Chondrocyte (in vitro differentiated cells): ENCODE results near the gene KCNK5. TPM values are rescaled to one million over a fixed set of nuclear protein-coding genes. Genes with fewer than 3 reads are reported as not detected.
A peak's percentile ranks its signal among the peaks of the same experiment; 100 is the strongest.

Experiments used
- DNase-seq: peaks from one replicate; pipeline ENCODE4 v3.0.0; 2021; ENCODE audit warnings: mixed read lengths, low spot score
- H3K27ac Mint-ChIP-seq: one replicate; pipeline ENCODE4 v1.8.0; 2021; ENCODE audit warnings: mild to moderate bottlenecking, moderate library complexity, mixed read lengths; ENCODE audit not compliant: unreplicated experiment
- H3K27me3 Mint-ChIP-seq: 2 replicates; pipeline ENCODE4 v1.8.0; 2021; ENCODE audit warnings: low read depth, mixed read lengths
- H3K36me3 Mint-ChIP-seq: 2 replicates; pipeline ENCODE4 v1.8.0; 2021; ENCODE audit warnings: low read depth, mixed read lengths
- H3K4me1 Mint-ChIP-seq: 2 replicates; pipeline ENCODE4 v1.8.0; 2021; ENCODE audit warnings: low read depth, mild to moderate bottlenecking, mixed read lengths
- H3K4me3 Mint-ChIP-seq: one replicate; pipeline ENCODE4 v1.8.0; 2021; ENCODE audit warnings: mild to moderate bottlenecking, moderate library complexity, mixed read lengths; ENCODE audit not compliant: unreplicated experiment
- H3K9me3 Mint-ChIP-seq: 2 replicates; pipeline ENCODE4 v1.8.0; 2021; ENCODE audit warnings: low read depth, mixed read lengths
- total RNA-seq: library from RNA; stranded (reverse); gene quantifications from 3 replicates; pipeline ENCODE4 v1.2.1, GENCODE V29; 2021
- TF ChIP-seq, protein P1 (sequence below): fragments of 200-600 bp; sonication (generic); IDR thresholded peaks from 2 replicates; pipeline ENCODE4 v1.5.0; 2021; ENCODE audit warnings: antibody characterized with exemption, mild to moderate bottlenecking, moderate library complexity

Gene KCNK5
- total RNA-seq, 1 donor from 2014 or later: not detected

DNA sequence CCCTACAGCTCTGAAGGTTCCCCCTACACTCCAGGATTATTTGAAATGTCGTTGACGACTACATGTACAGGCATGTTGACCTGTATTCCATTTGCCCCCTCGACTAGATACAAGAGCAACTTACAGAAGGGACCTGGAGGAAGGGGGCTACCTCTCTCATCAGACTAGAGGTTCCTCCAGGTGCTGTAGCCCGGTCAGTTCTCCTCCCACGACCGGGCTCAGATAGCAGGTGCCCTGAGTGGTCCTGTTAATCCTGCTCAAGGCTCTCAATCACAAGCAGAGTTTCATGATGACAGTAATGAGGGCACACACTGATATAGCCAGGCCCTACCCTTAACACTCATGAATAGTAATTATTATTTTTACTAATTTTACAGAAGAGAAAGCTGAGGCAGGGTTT is 36.5 kb downstream of the KCNK5 start:
- no peaks in the 10 kb centered on the region for H3K36me3 Mint-ChIP-seq
- H3K4me1 Mint-ChIP-seq: no peaks in the 10 kb centered on the region

DNA sequence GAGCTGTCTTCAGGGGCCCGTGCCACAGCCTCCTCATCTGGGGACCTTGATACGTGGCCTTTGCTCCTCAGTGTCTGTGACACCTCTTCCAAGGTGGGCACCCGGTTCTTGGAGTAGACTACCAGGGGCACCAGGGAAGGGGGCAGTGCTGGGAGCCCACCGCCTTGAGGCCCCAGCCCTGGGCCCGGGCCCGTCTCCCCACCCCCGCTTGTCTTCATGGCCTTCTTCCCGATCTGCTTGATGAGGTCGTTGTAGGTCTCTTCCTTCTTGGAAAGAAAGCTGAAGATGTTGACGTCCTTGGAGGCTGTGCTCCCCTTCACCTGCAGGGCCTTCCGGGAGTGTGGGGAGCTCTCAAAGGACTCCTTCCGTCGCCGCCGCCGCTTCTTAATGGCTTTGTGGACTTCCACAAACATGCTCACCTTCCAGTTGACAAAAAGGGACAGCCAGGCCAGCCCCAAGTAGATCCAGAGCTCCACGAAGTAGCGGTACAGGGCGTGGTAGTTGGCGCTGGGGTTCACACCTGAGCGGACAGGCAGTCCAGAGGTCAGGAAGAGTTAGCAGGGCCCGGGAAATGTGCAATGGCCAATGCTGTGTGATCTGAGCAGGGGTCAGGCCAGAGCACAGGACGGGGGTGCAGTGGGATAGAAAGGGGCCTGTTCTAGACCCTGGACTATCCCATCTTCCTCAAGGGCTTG is 37.9 kb downstream of the KCNK5 start:
- TF ChIP-seq, protein P1, sequence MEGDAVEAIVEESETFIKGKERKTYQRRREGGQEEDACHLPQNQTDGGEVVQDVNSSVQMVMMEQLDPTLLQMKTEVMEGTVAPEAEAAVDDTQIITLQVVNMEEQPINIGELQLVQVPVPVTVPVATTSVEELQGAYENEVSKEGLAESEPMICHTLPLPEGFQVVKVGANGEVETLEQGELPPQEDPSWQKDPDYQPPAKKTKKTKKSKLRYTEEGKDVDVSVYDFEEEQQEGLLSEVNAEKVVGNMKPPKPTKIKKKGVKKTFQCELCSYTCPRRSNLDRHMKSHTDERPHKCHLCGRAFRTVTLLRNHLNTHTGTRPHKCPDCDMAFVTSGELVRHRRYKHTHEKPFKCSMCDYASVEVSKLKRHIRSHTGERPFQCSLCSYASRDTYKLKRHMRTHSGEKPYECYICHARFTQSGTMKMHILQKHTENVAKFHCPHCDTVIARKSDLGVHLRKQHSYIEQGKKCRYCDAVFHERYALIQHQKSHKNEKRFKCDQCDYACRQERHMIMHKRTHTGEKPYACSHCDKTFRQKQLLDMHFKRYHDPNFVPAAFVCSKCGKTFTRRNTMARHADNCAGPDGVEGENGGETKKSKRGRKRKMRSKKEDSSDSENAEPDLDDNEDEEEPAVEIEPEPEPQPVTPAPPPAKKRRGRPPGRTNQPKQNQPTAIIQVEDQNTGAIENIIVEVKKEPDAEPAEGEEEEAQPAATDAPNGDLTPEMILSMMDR: no peak
- no peaks in the 10 kb centered on the region for H3K4me1 Mint-ChIP-seq
- H3K4me3 Mint-ChIP-seq: no peak overlapping the region
- peaks cover 5% of the 10 kb centered on the region for H3K9me3 Mint-ChIP-seq
- H3K36me3 Mint-ChIP-seq: no peaks in the 10 kb centered on the region
- DNase-seq: no peak
- no peak overlapping the region for H3K27ac Mint-ChIP-seq
- peaks cover 10% of the 10 kb centered on the region for H3K27me3 Mint-ChIP-seq

More for the DNA sequence above, 36.5 kb downstream of the KCNK5 start:
- peaks cover 5% of the 10 kb centered on the region for H3K9me3 Mint-ChIP-seq
- no peak for DNase-seq
- no peak overlapping the region for H3K4me3 Mint-ChIP-seq
- TF ChIP-seq, protein P1: no peak
- no peak overlapping the region for H3K27ac Mint-ChIP-seq
- peaks cover 10% of the 10 kb centered on the region for H3K27me3 Mint-ChIP-seq

DNA sequence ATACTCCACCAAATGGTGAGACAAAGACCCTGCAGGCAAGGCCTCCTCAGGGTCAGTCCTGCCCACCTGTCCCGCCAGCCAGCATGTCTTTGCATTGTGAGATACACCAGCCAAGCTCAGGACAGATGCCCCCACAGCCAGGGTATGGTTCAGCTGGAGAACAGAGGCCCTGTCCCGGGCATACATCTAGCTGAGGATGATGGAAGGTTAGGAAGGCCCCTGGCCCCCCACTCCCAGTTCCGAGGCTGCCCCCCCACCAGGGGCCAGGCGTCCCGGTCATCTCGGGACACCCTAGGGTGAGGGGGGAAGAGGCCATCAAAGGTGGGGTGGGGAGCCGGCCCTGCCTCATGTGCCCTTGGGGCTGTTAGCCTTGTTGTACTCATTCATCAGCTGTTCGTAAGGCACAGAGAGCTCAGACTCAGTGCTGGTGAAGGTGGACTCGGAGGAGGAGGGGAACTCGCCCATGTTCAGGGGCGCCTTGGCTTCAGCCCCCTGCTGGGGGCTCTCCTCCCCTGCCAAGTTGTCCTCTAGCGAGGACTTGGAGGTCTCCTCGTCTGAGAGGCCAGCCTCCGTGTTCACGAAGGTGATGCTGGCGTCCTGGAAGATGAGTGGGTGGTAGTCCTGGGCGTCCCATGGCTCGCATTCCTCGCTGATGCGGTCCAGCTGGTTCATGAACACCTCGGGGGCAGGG is 38.6 kb downstream of the KCNK5 start:
- TF ChIP-seq, protein P1: no peak
- H3K27ac Mint-ChIP-seq: no peak overlapping the region

DNA sequence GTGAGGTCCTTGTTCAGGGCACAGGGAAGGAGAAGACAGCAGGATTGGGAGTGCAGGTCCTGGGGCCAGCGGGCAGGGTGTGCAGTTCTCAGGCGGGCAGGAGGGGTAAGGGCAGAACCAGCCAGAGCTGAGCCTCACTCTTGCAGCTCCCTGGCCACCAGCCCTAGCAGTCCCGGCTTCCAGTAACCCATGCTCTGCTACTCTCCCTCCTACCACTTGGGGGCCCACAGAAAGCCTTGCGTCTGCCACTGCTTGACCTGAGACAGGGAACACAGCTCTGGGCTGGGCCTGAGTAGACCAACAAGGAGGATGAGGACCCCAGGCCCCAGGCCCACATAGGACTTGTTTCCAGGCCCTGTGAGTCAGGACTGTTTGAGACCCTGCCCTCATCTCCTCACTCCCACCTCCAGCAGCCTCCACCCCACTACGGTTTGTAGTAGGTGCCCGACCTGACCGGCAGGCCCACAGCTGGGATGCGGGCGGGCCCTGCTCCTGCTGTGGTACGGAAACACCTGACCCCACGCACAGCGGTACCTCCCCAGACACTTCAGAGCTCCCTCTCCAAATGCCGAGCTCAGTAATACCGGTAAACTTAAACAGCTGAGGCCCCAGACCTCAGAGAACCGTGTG is 39.2 kb downstream of the KCNK5 start:
- Mint-ChIP-seq H3K36me3 (no peaks in the 10 kb centered on the region), H3K9me3 (peaks cover 3% of the 10 kb centered on the region), H3K4me3 (no peak overlapping the region), H3K27ac (no peak overlapping the region), H3K4me1 (no peaks in the 10 kb centered on the region), H3K27me3 (peaks cover 11% of the 10 kb centered on the region)
- TF ChIP-seq, protein P1: peak; percentile 62
- DNase-seq: no peak

More for the DNA sequence above, 38.6 kb downstream of the KCNK5 start:
- H3K4me3 Mint-ChIP-seq: no peak overlapping the region
- no peaks in the 10 kb centered on the region for H3K36me3 Mint-ChIP-seq
- no peaks in the 10 kb centered on the region for H3K4me1 Mint-ChIP-seq
- peaks cover 11% of the 10 kb centered on the region for H3K27me3 Mint-ChIP-seq
- DNase-seq: no peak
- peaks cover 5% of the 10 kb centered on the region for H3K9me3 Mint-ChIP-seq

DNA sequence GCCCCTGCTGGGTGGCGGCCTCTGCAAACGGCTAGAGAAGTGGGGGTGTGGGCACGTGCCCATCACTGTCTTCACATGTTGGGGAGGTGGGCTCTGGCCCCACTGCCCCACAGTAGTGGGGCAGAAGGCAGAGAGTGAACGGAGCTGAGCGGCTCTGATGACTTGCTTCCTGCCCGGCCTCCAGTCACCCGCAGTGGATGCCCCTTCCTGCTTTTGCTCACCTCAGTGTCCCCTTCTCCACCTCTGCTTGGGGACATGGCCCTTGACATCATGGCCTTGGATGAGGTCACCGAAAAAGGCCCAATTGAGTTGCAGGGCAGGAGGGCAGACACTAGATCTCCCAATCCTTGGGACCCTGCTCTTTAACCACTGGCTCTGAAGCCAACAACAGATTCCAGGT is 40.1 kb downstream of the KCNK5 start:
- no peak overlapping the region for H3K27ac Mint-ChIP-seq

More for the DNA sequence above, 40.1 kb downstream of the KCNK5 start:
- TF ChIP-seq, protein P1: no peak
- Mint-ChIP-seq H3K4me1 (no peaks in the 10 kb centered on the region), H3K36me3 (no peaks in the 10 kb centered on the region), H3K27me3 (peaks cover 9% of the 10 kb centered on the region), H3K9me3 (no peaks in the 10 kb centered on the region), H3K4me3 (no peak overlapping the region)
- DNase-seq: no peak
